ENCODE results near the gene HECTD2.

The HECTD2 gene

DNA sequence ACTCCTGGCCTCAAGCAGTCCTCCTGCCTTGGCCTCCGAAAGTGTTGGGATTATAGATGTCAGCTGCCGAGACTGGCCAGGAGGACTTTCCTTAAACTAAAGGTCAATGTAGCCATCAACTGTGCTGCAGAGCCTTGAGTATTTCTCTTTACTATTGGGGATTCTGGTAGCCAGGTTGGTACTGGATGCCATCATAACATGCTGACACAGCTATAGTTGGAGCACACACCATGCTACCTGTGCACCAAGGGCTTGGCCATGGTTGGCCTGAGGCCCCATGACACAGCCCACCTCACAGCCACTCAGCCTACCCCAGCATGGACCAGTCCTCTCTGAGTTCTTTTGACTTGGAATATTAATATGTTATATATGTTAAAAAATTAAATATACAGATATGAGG lies 54.4 kb downstream of the HECTD2 start:
- DNase-seq: no peak
- in situ Hi-C loops (cut with MboI; ENCODE audit: low pct_unique_long_range_greater_than_20kb, low sequenced_read_pairs): no loop called here

DNA sequence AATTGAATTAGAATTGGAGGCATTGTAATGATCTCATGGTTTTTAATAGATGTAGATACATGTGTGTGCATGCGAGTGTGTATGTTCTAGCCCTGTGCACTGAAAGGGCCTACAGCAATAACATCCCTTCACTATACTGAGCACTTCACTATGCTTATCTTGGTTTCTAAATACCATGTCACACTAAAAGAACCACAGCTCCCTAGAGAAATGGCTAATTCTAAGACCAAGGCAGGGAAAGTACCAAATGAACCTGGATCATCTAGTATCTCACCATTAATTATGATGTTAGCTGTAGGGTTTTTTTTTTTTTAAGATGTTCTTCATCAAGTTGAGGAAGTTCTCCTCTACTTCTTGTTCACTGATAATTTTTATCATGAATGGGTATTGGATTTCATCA lies 55.1 kb downstream of the HECTD2 start:
- in situ Hi-C loops (cut with MboI; ENCODE audit: low pct_unique_long_range_greater_than_20kb, low sequenced_read_pairs): no loop called here
- no peak for DNase-seq

DNA sequence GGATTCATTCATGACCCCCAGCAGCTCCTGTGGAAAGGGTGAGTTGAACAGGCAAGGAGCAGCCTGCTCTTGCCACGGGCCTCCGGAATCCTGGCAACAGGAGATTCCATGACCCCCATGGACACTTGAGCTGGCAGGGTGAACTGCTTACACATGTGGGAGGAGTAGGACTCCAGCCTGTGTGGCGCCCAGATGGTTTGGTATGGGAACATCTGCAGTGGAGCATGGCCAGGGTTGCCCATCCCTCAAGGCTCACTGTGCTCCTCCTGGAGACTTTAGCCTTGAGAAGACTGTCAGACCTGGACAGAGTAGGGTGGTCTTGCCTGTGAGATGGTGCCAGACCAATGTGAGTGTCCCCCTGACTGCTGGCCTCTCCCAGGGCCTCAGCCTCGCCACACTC lies 57.0 kb downstream of the HECTD2 start:
- no peak for DNase-seq
- in situ Hi-C loops (cut with MboI; ENCODE audit: low pct_unique_long_range_greater_than_20kb, low sequenced_read_pairs): no loop called here

DNA sequence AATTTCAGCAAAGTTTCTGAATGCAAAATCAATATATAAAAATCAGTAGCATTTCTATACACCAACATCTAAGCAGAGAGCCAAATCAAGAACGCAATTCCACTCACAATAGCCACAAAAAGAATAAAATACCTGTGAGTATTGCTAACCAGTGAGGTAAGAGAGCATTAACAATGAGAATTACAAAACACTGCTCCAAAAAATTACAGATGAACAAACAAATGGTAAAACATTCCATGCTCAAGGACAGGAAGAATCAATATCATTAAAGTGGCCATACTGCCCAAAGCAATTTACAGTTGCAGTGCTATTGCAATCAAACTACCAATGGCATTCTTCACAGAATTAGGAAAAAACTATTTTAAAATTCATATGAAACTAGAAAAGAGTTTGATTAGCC lies 61.5 kb downstream of the HECTD2 start:
- in situ Hi-C loops (cut with MboI; ENCODE audit: low pct_unique_long_range_greater_than_20kb, low sequenced_read_pairs): no loop called here
- no peak for DNase-seq

DNA sequence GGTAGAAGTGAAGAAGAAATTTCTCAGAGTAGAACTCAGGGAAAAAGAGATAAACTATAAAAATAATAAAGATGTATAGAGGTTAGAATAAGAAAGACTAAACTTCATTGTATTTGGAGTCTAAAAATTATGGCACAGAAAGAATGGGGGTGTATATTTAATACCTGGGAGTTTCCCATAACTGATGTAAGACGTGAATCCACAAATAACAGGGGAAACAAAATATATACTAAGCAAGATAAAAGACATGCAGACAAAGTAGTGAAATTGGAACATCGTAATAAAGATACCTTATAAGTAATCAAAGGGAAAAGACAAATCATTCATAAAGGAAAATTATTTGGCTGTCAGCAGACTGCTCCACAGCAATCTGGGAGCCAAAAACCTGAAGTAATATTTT lies 62.8 kb downstream of the HECTD2 start:
- in situ Hi-C loops (cut with MboI; ENCODE audit: low pct_unique_long_range_greater_than_20kb, low sequenced_read_pairs): no loop called here
- DNase-seq: no peak

DNA sequence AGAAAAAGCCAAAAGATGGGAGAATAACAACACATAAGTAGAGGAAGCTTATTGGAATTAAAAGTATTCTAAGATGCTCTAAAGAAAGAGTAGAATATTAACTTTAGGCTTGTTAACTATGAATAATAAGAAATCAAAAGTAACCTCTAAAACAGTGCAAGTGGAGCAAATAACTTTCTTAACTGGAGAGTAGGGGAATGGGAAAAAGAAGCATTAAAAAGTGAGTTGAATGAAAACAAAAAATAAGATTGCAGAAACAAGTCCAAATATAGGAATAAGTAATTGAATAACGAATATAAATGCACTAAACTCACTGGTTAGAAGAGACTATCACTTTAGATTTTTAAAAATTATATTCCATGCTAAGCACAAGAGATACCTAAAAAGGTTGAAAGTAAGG lies 63.9 kb downstream of the HECTD2 start:
- in situ Hi-C loops (cut with MboI; ENCODE audit: low pct_unique_long_range_greater_than_20kb, low sequenced_read_pairs): no loop called here
- DNase-seq: no peak

DNA sequence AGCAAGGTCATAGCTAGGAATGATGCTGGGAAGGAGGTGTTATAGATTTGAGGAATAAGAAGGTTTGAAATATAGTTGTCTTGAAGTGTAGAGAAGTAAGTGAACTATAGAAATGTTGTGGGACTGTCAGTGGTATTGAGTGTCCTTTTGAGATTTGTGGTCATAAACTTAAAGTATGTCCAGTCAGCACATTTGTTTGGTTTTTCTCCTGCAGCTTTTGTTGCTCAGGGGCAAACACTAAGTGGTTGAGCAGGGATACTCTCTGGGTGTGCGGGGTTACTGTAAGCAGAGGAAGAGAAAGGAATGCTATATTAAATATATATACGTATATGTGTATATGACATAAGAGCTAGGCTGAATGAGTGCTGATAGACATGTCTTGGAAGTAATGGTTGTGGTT lies 67.1 kb downstream of the HECTD2 start:
- in situ Hi-C loops (cut with MboI; ENCODE audit: low pct_unique_long_range_greater_than_20kb, low sequenced_read_pairs): no loop called here

DNA sequence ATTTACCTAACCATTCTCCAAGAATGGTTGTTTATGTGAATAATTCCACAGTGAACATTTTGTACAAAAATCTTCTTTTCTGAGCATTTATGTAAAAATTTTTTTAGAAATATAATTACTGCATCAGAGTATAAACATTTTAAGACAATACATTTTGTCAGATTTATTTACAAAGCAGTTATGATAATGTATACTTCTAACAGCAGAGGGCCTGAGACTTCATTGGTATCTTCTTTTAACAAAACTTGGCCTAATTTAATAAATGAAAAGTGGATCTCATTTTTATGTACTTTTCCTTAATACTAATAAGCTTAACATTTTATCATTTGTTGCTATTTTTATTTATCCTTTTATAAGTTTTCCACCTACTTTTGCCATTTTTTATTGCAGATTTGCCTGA lies 69.4 kb downstream of the HECTD2 start:
- in situ Hi-C loops (cut with MboI; ENCODE audit: low pct_unique_long_range_greater_than_20kb, low sequenced_read_pairs): no loop called here
- no peak for DNase-seq

More for the DNA sequence above, 67.1 kb downstream of the HECTD2 start:
- DNase-seq: no peak

DNA sequence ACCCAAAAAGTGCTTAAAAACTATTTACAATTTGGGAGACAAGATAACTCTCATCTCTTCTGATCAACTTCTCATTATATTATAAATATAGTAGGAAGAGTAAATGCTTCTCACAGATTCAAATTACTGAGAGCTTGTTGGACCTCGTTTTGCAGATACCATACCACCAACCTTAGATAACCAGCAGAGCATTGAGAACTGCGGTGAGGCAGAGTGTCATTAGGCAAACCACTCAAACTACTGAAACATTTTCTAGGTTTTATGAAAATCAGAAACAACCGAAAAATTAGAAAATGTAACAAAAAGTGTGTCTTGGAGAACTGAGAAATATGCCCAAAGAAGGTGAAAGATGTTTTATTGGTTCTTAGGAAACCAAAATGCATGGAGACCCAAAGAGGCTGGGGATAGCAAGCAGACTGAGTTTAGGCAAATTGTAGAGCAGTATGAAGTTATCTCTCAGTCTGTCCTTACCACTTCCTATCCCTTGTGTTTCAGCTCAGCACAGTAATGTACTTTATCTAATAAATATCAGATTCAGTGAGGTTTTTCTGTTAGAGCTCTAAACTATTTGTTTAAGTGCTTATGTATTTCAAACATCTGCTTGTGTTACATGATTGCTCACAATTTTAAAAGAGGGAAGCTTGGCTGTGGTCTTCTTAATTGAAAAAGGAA lies 77.9 kb downstream of the HECTD2 start:
- in situ Hi-C loops (cut with MboI; ENCODE audit: low pct_unique_long_range_greater_than_20kb, low sequenced_read_pairs): no loop called here
- no peak for DNase-seq

DNA sequence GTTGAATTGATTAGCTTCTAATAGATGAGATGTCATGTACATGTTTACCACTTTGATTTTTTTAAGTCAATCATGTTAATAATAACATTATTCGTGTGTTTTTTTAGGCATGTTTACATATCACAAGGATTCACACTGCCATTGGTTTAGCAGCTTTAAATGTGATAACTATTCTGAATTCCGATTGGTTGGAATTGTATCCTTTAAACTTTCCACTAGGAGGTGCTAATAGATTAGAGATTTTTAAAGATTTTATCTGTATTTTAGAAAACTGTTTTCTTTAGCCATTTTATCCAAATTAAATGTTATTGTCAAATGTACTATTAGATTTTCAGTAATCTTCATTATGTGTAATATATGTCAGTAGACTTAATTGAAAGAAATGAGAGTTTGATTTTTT lies 83.2 kb downstream of the HECTD2 start:
- DNase-seq: peak; percentile 10
- in situ Hi-C loops (cut with MboI; ENCODE audit: low pct_unique_long_range_greater_than_20kb, low sequenced_read_pairs): no loop called here

DNA sequence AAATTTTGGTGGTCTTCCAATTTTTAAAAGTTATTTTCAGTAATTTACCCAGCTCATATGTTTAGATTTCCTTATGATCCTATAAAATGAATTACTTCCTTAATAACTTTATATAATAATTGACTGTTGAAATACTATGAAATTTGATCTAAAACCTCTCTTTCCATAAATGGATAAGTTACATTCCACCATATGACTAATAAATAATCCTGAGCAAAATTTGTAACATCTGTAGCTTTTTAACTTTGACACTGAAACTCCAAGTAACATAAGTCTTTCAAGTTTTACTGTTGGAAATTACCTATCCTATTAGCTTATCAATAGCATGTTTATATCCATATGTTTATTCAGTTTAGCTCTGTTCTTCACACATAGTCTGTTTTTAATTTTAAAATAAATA lies 85.3 kb downstream of the HECTD2 start:
- no peak for DNase-seq
- in situ Hi-C loops (cut with MboI; ENCODE audit: low pct_unique_long_range_greater_than_20kb, low sequenced_read_pairs): no loop called here

DNA sequence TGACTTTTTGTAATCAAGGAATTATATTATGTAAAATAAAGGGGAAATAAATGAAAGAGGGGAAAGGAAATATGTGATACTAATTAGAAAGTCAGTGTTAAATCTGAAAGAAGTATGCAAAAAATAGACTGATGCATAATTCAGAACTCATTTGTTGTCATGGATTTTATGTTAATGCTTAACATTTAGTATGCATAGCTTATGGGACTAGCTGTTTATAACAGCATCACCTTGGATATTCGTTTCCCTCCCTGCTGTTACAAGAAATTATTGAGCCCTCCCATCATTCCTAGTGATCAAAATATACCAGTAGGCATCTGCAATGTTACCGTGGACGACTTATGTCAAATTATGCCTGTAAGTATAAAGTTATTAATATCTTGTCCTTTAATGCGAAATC lies 85.9 kb downstream of the HECTD2 start:
- in situ Hi-C loops (cut with MboI; ENCODE audit: low pct_unique_long_range_greater_than_20kb, low sequenced_read_pairs): no loop called here

DNA sequence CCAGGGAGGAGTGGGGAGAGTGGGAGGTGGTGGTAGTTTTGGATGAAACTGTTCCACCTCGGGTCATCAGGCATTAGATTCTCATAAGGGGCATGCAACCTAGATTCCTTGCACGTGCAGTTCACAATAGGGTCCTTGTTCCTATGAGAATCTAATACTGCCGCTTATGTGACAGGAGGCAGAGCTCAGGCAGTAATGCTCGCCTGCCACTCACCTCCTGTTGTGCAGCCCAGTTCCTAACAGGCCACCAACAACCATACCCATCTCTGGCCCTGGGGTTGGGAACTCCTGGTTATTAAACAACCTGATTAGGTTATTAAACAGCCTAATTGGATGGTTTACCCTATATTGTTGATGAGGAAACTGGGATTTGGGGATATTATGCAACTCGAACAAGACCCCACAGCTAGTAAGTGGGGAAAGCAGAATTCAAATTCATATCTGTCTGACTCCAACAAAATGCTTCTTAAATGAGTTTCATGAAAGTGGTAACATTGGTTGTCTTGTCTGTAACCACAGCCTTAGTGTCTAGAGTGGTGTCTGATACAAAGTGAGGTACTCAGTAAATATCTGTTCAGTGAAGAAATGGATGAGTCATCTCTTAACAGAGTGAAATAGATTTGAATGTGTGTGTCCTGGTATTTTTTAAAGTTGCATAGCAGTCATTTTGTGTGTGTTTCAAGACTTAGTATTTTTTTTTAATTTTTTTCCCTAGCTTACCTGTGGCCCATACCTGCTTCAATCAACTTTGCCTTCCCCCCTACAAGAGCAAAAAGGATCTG lies 101.6 kb downstream of the HECTD2 start:
- in situ Hi-C loops (cut with MboI; ENCODE audit: low pct_unique_long_range_greater_than_20kb, low sequenced_read_pairs): no loop called here
- DNase-seq: no peak

More for the DNA sequence above, 85.9 kb downstream of the HECTD2 start:
- DNase-seq: no peak

DNA sequence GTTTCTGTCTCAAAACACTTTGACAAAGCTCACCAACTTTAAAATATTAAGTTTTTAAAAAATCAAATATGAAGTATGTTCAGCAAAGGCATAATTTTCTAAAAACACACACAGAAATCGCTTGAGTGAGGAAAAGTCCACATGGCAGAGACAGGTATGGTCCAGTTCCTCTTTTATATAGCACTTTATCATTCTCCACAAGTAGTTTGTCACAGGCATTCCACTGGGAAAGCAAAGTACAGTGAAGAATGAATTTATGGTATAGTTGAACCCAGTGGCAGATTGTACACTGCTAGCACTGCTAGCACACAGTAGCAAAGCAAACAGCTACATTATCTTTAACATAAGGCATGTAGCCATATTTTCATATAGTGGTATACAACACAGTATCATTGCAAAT lies 102.3 kb downstream of the HECTD2 start:
- no peak for DNase-seq
- in situ Hi-C loops (cut with MboI; ENCODE audit: low pct_unique_long_range_greater_than_20kb, low sequenced_read_pairs): no loop called here

DNA sequence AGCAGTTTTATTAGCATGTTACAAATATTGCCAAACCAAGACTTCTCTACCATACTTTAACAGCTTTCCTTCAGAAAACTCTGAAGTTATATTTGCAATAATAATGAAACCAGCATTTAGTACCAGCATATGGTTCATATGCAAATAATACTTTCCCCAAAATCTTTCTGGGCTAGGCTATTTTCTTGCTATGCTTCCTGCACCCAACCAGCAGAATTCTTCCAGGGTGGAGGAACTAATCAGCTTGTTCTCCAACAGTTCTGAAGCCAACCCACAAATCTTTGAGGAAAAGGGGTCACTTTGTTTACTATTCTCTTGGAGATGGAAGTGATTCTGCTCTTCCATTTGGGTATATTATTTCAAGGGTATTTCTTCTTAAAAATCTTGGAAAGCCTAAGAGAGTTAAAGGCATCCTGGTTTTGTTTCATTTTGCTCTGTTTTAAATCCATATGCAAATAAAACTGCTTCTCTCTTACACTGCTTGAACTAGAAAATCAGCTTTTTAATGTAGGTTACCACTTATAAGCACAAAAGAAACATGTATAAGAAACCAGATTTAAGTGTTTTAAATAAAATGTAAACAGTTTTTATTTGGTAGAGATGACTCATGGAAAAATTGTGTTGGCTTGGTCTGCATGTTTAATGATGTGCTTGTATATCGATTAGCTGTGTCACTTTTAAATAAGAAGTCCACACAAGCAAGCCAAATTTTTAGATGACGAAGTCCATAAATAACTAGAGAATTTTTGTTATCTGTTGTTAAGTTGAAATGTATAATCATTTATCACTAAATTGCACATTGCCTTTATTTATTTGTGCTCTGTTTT lies 103.7 kb downstream of the HECTD2 start:
- no peak for DNase-seq
- in situ Hi-C loops (cut with MboI; ENCODE audit: low pct_unique_long_range_greater_than_20kb, low sequenced_read_pairs): no loop called here

DNA sequence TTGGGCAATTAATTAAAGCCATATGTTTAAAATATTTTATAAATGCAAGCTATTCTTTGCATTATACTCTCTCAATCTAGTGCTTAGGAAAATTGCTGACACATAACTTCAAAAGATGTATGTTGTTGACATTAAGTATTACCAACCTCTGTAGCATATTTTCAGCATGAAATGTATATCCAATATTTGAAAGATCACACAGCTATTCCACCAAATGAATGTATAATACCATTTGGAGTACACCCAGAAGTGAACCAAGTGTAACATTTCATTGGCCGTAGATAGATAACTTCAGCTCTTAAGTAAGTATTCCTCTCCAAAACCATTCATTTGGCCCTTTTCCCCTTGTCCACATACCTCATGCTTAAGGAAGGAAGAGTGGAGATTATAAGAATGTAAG lies 104.6 kb downstream of the HECTD2 start:
- in situ Hi-C loops (cut with MboI; ENCODE audit: low pct_unique_long_range_greater_than_20kb, low sequenced_read_pairs): no loop called here
- DNase-seq: no peak

DNA sequence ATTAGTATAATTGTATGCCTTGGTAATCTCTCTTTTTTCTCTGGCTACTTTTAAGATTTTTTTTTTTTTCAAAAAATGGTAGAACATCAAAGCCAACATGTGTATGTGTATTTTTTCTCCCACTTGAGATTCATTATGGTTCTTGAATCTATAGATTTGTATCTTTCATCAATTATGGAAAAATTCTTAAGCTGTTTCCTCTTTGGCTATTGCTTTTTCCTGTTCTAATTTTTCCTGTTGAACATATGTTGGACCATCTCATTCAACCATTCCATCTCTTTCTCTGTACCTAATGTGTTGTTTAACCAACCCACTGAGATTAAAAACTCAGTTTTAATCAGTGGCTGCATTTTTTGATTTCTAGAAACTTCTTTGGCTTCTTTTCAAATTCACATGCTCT lies 107.2 kb downstream of the HECTD2 start:
- in situ Hi-C loops (cut with MboI; ENCODE audit: low pct_unique_long_range_greater_than_20kb, low sequenced_read_pairs): no loop called here

DNA sequence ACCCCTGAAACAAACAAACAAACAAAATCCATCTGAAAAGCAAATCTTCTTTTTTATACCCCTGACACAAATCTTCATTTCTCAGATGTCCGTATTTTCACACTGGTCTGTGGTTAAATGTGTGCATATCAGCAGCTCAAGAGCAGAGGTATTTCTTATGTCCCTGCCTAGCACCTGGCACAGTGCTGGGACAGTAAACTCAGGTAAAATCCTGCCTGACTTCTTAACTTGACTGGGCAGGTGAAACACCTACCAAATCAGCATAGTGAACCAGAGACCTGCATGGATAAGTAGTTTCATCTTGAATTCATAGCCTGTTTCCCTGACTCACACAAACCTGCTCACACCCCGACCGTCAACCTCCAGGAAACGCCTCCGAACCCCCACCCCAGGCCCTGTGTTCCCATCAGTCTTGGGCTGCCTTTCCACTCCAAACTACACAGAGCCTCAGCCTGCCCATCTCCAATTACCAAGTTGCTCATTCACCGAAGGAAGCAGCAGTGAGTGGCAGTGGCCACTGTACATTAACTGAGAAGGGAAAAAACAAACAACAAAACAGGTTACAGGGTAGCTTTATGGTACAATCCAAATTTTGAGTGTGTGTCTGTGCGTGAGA lies 109.9 kb downstream of the HECTD2 start:
- in situ Hi-C loops (cut with MboI; ENCODE audit: low pct_unique_long_range_greater_than_20kb, low sequenced_read_pairs): no loop called here
- no peak for DNase-seq

More for the DNA sequence above, 107.2 kb downstream of the HECTD2 start:
- no peak for DNase-seq

DNA sequence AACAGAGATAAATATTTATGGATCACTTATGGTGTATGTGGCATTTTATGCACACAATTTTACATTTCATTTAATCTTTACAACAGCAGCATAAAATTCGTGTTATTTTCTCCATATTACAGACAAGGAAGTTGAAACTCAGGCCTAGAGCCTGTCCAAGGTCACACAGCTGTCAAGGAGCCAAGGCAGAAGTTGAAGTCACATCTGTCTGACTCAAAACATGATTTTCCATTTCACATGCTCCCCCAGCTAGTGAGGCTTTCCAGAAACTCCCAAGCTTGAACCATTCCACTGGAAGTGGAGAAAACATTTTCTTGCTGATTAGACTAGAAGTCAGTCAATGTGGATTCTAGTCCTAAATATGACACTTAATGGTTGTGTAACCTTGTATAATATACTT lies 110.5 kb downstream of the HECTD2 start:
- DNase-seq: no peak
- in situ Hi-C loops (cut with MboI; ENCODE audit: low pct_unique_long_range_greater_than_20kb, low sequenced_read_pairs): no loop called here

DNA sequence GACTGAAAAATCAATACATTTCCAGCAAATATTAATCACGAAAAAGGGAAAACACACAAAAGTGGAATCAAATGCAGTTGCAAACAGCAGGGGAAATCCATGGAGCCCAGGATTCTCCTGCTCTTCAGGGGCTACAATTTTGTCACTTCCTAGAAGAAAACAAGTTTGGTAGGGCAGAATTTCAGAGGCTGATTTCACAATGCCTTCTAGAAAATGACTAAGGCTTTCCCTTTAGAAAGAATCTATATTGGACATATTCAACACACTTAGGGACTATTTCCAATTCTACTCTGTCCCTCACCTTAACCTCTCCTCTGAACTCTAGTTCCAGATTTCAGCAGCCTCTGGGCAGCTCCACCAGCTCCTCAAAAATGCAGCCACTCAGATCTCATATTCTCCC lies 111.3 kb downstream of the HECTD2 start:
- in situ Hi-C loops (cut with MboI; ENCODE audit: low pct_unique_long_range_greater_than_20kb, low sequenced_read_pairs): no loop called here
- no peak for DNase-seq

Data from KBM-7 (cell line).